Loucy (cell line): ENCODE measurements around the gene CDH20.

ENCODE experiments used
- H2AFZ ChIP-seq: fragments of 200-600 bp; sonication (generic); 2 replicates; pipeline ENCODE4 v1.6.0; 2016; ENCODE audit warnings: antibody characterized with exemption, mild to moderate bottlenecking, low read length, moderate library complexity
- H3F3A ChIP-seq: fragments of 200-600 bp; 2 replicates; pipeline ENCODE4 v1.6.0; 2016; ENCODE audit warnings: antibody characterized with exemption, low read depth, mild to moderate bottlenecking
- H3K27me3 ChIP-seq: fragments of 200-600 bp; sonication (generic); 2 replicates; pipeline ENCODE4 v1.6.1; 2014; ENCODE audit warnings: low read length, mild to moderate bottlenecking; ENCODE audit not compliant: insufficient read depth, poor library complexity, severe bottlenecking
- H3K36me3 ChIP-seq: fragments of 200-600 bp; sonication (generic); 2 replicates; pipeline ENCODE4 v1.6.1; 2016; ENCODE audit warnings: low read length; ENCODE audit not compliant: insufficient read depth
- H3K4me1 ChIP-seq: fragments of 200-600 bp; sonication (generic); 2 replicates; pipeline ENCODE4 v1.5.1; 2014; ENCODE audit warnings: low read length, mild to moderate bottlenecking; ENCODE audit not compliant: insufficient read depth, poor library complexity, severe bottlenecking
- H3K4me2 ChIP-seq: fragments of 200-600 bp; sonication (generic); 2 replicates; pipeline ENCODE4 v1.6.0; 2014; ENCODE audit warnings: antibody characterized with exemption, low read length, low read depth, mild to moderate bottlenecking; ENCODE audit not compliant: poor library complexity, severe bottlenecking
- H3K4me3 ChIP-seq: fragments of 200-600 bp; sonication (generic); 2 replicates; pipeline ENCODE4 v1.5.1; 2014; ENCODE audit warnings: low read length, mild to moderate bottlenecking, mixed read lengths; ENCODE audit not compliant: poor library complexity, severe bottlenecking
- H3K79me2 ChIP-seq: fragments of 200-600 bp; sonication (generic); 2 replicates; pipeline ENCODE4 v1.6.1; 2014; ENCODE audit warnings: low read length; ENCODE audit not compliant: insufficient read depth
- H3K9ac ChIP-seq: fragments of 200-600 bp; sonication (generic); 2 replicates; pipeline ENCODE4 v1.6.0; 2014; ENCODE audit warnings: mild to moderate bottlenecking, low read depth, low read length, moderate library complexity; ENCODE audit not compliant: poor library complexity, severe bottlenecking
- H3K9me2 ChIP-seq: fragments of 200-600 bp; sonication (generic); replicated peaks from 2 replicates; pipeline ENCODE4 v1.6.1; 2016; ENCODE audit warnings: low read depth, low read length, mixed read lengths
- H3K9me3 ChIP-seq: fragments of 200-600 bp; sonication (generic); 2 replicates; pipeline ENCODE4 v1.6.1; 2014; ENCODE audit warnings: mild to moderate bottlenecking, antibody characterized with exemption, low read length, low read depth; ENCODE audit not compliant: insufficient read depth
- H4K20me1 ChIP-seq: fragments of 200-600 bp; sonication (generic); 2 replicates; pipeline ENCODE4 v1.6.0; 2014; ENCODE audit warnings: antibody characterized with exemption, low read length, mild to moderate bottlenecking; ENCODE audit not compliant: insufficient read depth, poor library complexity, severe bottlenecking
- CTCF ChIP-seq: fragments of 200-600 bp; sonication (generic); conservative IDR thresholded peaks from 2 replicates; pipeline ENCODE4 v1.5.1; 2014; ENCODE audit warnings: mild to moderate bottlenecking, antibody characterized with exemption, low read length
- EZH2phosphoT487 ChIP-seq: fragments of 200-600 bp; IDR thresholded peaks from 2 replicates; pipeline ENCODE4 v1.6.1; 2018; ENCODE audit warnings: antibody characterized with exemption, mild to moderate bottlenecking, moderate library complexity, borderline replicate concordance

CDH20 gene

GRCh38 chr18:61419763-61420162 lies 86.5 kb downstream of the CDH20 start:
- Histone ChIP-seq H3K4me2 (no peak overlapping the region), H3K79me2 (no peaks in the 10 kb centered on the region), H3K9ac (no peak overlapping the region)

GRCh38 chr18:61420218-61420885 lies 87.1 kb downstream of the CDH20 start:
- Histone ChIP-seq H3K4me1 (no peaks in the 10 kb centered on the region), H3K27me3 (no peaks in the 10 kb centered on the region), H3K36me3 (no peaks in the 10 kb centered on the region), H3K4me2 (no peak overlapping the region), H2AFZ (no peak overlapping the region), H3K9me2 (no peaks in the 10 kb centered on the region), H3F3A (no peaks in the 10 kb centered on the region), H3K79me2 (no peaks in the 10 kb centered on the region), H3K4me3 (no peak overlapping the region), H4K20me1 (no peaks in the 10 kb centered on the region), H3K9me3 (no peaks in the 10 kb centered on the region), H3K9ac (no peak overlapping the region)
- no peak for TF ChIP-seq CTCF
- TF ChIP-seq EZH2phosphoT487: no peak

More at GRCh38 chr18:61419763-61420162, 86.5 kb downstream of the CDH20 start:
- H3K9me3 ChIP-seq: no peaks in the 10 kb centered on the region
- no peaks in the 10 kb centered on the region for H3K4me1 ChIP-seq
- H3F3A ChIP-seq: no peaks in the 10 kb centered on the region
- H4K20me1 ChIP-seq: no peaks in the 10 kb centered on the region
- no peaks in the 10 kb centered on the region for H3K27me3 ChIP-seq
- no peaks in the 10 kb centered on the region for H3K36me3 ChIP-seq
- H3K9me2 ChIP-seq: no peaks in the 10 kb centered on the region
- TF ChIP-seq EZH2phosphoT487 (no peak), CTCF (no peak)
- no peak overlapping the region for H3K4me3 ChIP-seq
- no peak overlapping the region for H2AFZ ChIP-seq

- Histone ChIP-seq H3K9me3 (no peaks in the 10 kb centered on the region), H3K79me2 (no peaks in the 10 kb centered on the region), H3K27me3 (no peaks in the 10 kb centered on the region), H3K36me3 (no peaks in the 10 kb centered on the region), H3K9ac (no peak overlapping the region), H3F3A (no peaks in the 10 kb centered on the region), H3K4me2 (no peak overlapping the region), H2AFZ (no peak overlapping the region), H3K9me2 (no peaks in the 10 kb centered on the region), H3K4me3 (no peak overlapping the region), H3K4me1 (no peaks in the 10 kb centered on the region), H4K20me1 (no peaks in the 10 kb centered on the region)
- no peak for TF ChIP-seq EZH2phosphoT487
- TF ChIP-seq CTCF: no peak
These were observed 93.3 kb downstream of the CDH20 start for GRCh38 chr18:61426492-61427053.
